Measurements from ENCODE around the gene PAM.

The PAM gene

DNA sequence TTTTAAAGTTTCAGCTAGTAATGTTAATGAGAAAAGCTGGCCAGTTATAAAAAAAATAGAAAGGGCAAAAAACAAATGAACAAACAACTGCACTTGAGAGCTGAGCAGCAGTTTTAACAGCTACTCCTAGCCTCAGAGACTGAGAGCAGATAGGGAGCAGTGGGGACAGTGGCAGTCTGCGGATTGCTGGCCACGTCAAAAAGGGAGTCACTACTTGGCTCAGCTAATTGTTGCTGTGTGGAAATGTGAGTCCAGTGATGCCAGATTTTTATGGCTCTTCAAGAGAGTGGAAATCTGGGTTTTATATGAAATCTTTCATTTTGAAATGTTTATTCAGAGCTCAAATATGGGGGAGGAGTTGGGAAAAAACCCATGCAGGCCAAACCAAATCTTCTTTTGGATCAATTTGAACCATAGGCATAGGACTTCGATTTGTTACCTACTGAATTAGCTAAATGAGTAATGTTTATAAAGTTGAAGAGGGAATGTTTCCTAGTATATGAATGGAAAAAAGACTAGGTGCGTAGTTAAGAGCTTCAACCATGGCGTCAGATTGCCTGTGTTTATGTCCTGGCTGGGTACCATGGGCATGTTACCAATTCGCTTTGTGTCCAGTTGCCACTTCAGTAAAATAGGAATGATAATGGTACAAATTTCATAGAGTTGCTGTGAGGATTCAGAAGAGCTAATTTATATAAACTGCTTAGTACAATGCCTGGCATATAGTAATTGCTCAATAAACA lies 102.1 kb downstream of the PAM start:
- no peak overlapping the region for H3K4me3 ChIP-seq
- no peak for DNase-seq (ENCODE audit: low read depth, low spot score)
- no peak for TF ChIP-seq POLR2AphosphoS5 (IDR thresholded peaks at IDR 0.05; ENCODE audit: borderline replicate concordance, low read depth, low read length)
- no peak for TF ChIP-seq FOXP2 (optimal IDR thresholded peaks at IDR 0.05; ENCODE audit: control extremely low read depth, extremely low read length, insufficient read depth)
- TF ChIP-seq EZH2 (IDR thresholded peaks at IDR 0.05), result no peak
- no peak overlapping the region for H3K27ac ChIP-seq
- H3K36me3 ChIP-seq (ENCODE audit: insufficient read depth, low read length), result no peaks in the 10 kb centered on the region
- H3K9ac ChIP-seq (ENCODE audit: insufficient read length), result no peak overlapping the region
- no peaks in the 10 kb centered on the region for H3K9me3 ChIP-seq (ENCODE audit: low read depth, low read length)

GRCh38 chr5:102858221-102858620 lies 103.1 kb downstream of the PAM start:
- H3K9me3 ChIP-seq (ENCODE audit: low read depth, low read length), result no peaks in the 10 kb centered on the region
- no peak overlapping the region for H3K4me3 ChIP-seq
- TF ChIP-seq EZH2 (IDR thresholded peaks at IDR 0.05) (no peak), FOXP2 (optimal IDR thresholded peaks at IDR 0.05; ENCODE audit: control extremely low read depth, extremely low read length, insufficient read depth) (no peak), POLR2AphosphoS5 (IDR thresholded peaks at IDR 0.05; ENCODE audit: borderline replicate concordance, low read depth, low read length) (no peak)
- H3K27ac ChIP-seq, result no peak overlapping the region
- no peak for DNase-seq (ENCODE audit: low read depth, low spot score)
- no peaks in the 10 kb centered on the region for H3K36me3 ChIP-seq (ENCODE audit: insufficient read depth, low read length)
- no peak overlapping the region for H3K9ac ChIP-seq (ENCODE audit: insufficient read length)

DNA sequence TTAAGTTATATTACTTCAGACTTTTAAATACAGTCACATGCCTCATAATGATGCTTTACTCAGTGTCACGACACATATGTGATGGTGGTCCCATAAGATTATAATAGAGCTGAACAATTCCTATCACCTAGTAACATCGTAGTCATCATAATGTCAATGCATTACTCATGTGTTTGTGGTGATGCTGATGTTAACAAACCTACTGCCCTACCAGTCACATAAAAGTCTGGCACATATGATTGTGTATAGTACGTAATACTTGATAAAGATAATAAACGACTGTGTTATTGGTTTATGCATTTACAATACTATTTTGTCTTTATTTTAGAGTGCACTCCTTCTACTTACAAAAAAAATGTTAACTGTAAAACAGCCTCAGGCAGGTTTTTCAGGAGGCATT lies 103.7 kb downstream of the PAM start:
- no peaks in the 10 kb centered on the region for H3K9me3 ChIP-seq (ENCODE audit: low read depth, low read length)
- DNase-seq (ENCODE audit: low read depth, low spot score), result no peak
- H3K4me3 ChIP-seq, result no peak overlapping the region
- H3K36me3 ChIP-seq (ENCODE audit: insufficient read depth, low read length), result no peaks in the 10 kb centered on the region
- H3K27ac ChIP-seq, result no peak overlapping the region
- H3K9ac ChIP-seq (ENCODE audit: insufficient read length), result no peak overlapping the region
- no peak for TF ChIP-seq POLR2AphosphoS5 (IDR thresholded peaks at IDR 0.05; ENCODE audit: borderline replicate concordance, low read depth, low read length)
- TF ChIP-seq FOXP2 (optimal IDR thresholded peaks at IDR 0.05; ENCODE audit: control extremely low read depth, extremely low read length, insufficient read depth), result no peak
- TF ChIP-seq EZH2 (IDR thresholded peaks at IDR 0.05), result no peak

DNA sequence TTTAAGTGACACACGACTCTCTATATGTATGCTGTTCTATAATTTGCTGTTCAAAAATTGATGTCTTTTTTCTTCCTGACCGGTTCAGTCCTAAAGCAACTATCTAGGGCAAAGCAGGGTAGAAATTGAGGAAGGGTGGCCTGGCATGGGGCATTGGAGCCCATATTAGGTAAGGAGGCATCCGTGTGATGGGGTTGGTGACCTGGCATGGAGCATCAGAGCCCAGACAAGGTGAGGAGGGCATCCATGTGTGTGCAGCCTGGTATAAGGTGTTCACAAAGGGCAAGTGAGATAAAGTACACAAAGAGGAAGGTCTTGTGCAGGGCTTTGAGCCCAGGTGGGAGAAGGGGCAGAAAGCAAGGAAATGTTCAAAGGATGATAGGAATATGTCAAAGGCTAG lies 104.9 kb downstream of the PAM start:
- no peaks in the 10 kb centered on the region for H3K9me3 ChIP-seq (ENCODE audit: low read depth, low read length)

DNA sequence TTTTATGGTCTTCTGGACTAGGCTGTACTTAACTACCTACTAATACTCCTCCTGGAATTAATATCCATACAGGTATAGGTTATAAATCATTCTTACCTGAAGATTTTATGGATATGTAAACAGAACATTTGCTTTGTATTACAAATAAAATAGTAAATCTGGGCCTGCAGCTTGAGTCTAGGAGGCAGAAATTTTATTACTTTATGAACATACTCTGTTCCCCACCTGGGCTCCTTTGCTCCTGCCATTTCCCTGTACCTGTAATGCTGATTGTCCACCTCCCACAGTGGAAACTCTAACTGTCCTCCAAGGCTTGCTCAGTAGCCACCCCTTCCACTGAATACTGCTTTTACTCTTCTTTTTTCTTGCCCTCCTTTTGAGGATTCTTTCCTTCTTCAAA lies 108.0 kb downstream of the PAM start:
- no peaks in the 10 kb centered on the region for H3K36me3 ChIP-seq (ENCODE audit: insufficient read depth, low read length)
- no peak overlapping the region for H3K9ac ChIP-seq (ENCODE audit: insufficient read length)
- H3K9me3 ChIP-seq (ENCODE audit: low read depth, low read length), result no peaks in the 10 kb centered on the region
- no peak for TF ChIP-seq EZH2 (IDR thresholded peaks at IDR 0.05)
- no peak for TF ChIP-seq POLR2AphosphoS5 (IDR thresholded peaks at IDR 0.05; ENCODE audit: borderline replicate concordance, low read depth, low read length)
- TF ChIP-seq FOXP2 (optimal IDR thresholded peaks at IDR 0.05; ENCODE audit: control extremely low read depth, extremely low read length, insufficient read depth), result no peak
- no peak for DNase-seq (ENCODE audit: low read depth, low spot score)
- no peak overlapping the region for H3K27ac ChIP-seq
- H3K4me3 ChIP-seq, result no peak overlapping the region

More for the DNA sequence above, 104.9 kb downstream of the PAM start:
- Histone ChIP-seq H3K4me3 (no peak overlapping the region), H3K36me3 (ENCODE audit: insufficient read depth, low read length) (no peaks in the 10 kb centered on the region), H3K27ac (no peak overlapping the region), H3K9ac (ENCODE audit: insufficient read length) (no peak overlapping the region)
- no peak for DNase-seq (ENCODE audit: low read depth, low spot score)
- TF ChIP-seq POLR2AphosphoS5 (IDR thresholded peaks at IDR 0.05; ENCODE audit: borderline replicate concordance, low read depth, low read length), result no peak
- no peak for TF ChIP-seq EZH2 (IDR thresholded peaks at IDR 0.05)
- TF ChIP-seq FOXP2 (optimal IDR thresholded peaks at IDR 0.05; ENCODE audit: control extremely low read depth, extremely low read length, insufficient read depth), result no peak

GRCh38 chr5:102863764-102864560 lies 108.9 kb downstream of the PAM start:
- H3K4me3 ChIP-seq, result no peak overlapping the region
- H3K36me3 ChIP-seq (ENCODE audit: insufficient read depth, low read length), result no peaks in the 10 kb centered on the region
- TF ChIP-seq FOXP2 (optimal IDR thresholded peaks at IDR 0.05; ENCODE audit: control extremely low read depth, extremely low read length, insufficient read depth), result no peak
- TF ChIP-seq POLR2AphosphoS5 (IDR thresholded peaks at IDR 0.05; ENCODE audit: borderline replicate concordance, low read depth, low read length), result no peak
- no peak for TF ChIP-seq EZH2 (IDR thresholded peaks at IDR 0.05)
- no peak overlapping the region for H3K9ac ChIP-seq (ENCODE audit: insufficient read length)
- DNase-seq (ENCODE audit: low read depth, low spot score), result no peak
- H3K27ac ChIP-seq, result no peak overlapping the region
- H3K9me3 ChIP-seq (ENCODE audit: low read depth, low read length), result no peaks in the 10 kb centered on the region

DNA sequence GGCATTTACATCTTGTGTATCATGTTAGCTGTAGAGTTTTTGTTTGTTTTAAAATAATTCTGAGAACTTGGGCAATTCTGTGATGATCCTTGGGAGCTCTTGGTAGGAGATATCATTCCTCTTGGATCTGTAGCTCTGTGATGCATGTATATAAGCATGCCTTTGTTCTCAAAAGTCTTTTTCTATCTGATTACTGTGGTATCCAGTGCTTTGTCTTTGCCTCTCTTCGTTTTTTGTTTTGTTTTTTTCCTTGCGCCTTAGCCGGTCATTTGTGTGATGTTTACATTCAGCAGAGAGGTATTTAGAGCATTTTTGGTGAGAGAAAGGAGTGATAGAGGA lies 110.0 kb downstream of the PAM start:
- H3K4me3 ChIP-seq, result no peak overlapping the region; the same call in 1 of the 2 replicates
- no peaks in the 10 kb centered on the region for H3K36me3 ChIP-seq (ENCODE audit: insufficient read depth, low read length)
- no peak for DNase-seq (ENCODE audit: low read depth, low spot score)
- no peak overlapping the region for H3K9ac ChIP-seq (ENCODE audit: insufficient read length)
- TF ChIP-seq EZH2 (IDR thresholded peaks at IDR 0.05), result no peak
- no peak for TF ChIP-seq FOXP2 (optimal IDR thresholded peaks at IDR 0.05; ENCODE audit: control extremely low read depth, extremely low read length, insufficient read depth)
- no peak for TF ChIP-seq POLR2AphosphoS5 (IDR thresholded peaks at IDR 0.05; ENCODE audit: borderline replicate concordance, low read depth, low read length)
- H3K27ac ChIP-seq, result no peak overlapping the region
- no peaks in the 10 kb centered on the region for H3K9me3 ChIP-seq (ENCODE audit: low read depth, low read length)

- TF ChIP-seq EZH2 (IDR thresholded peaks at IDR 0.05) (no peak), FOXP2 (optimal IDR thresholded peaks at IDR 0.05; ENCODE audit: control extremely low read depth, extremely low read length, insufficient read depth) (no peak), POLR2AphosphoS5 (IDR thresholded peaks at IDR 0.05; ENCODE audit: borderline replicate concordance, low read depth, low read length) (no peak)
- DNase-seq (ENCODE audit: low read depth, low spot score), result no peak
- no peaks in the 10 kb centered on the region for H3K9me3 ChIP-seq (ENCODE audit: low read depth, low read length)
- peak overlapping the region; percentile 54 for H3K9ac ChIP-seq (ENCODE audit: insufficient read length)
- H3K27ac ChIP-seq, result no peak overlapping the region
- H3K36me3 ChIP-seq (ENCODE audit: insufficient read depth, low read length), result no peaks in the 10 kb centered on the region
- H3K4me3 ChIP-seq, result peak overlapping the region; percentile 78
These were observed 110.6 kb downstream of the PAM start for GRCh38 chr5:102865510-102866236.
